ENCODE measurements around the gene FHIT.

Gene FHIT

GRCh38 chr3:60047426-60048200 lies 1203.6 kb downstream of the FHIT start:
- DNase-seq (ENCODE audit: low read depth) = no peak

GRCh38 chr3:60046210-60046609 lies 1205.0 kb downstream of the FHIT start:
- DNase-seq (ENCODE audit: low read depth) = no peak

GRCh38 chr3:60045686-60046085 lies 1205.6 kb downstream of the FHIT start:
- no peak for DNase-seq (ENCODE audit: low read depth)

- DNase-seq (ENCODE audit: low read depth) = no peak
These were observed 1214.4 kb downstream of the FHIT start for GRCh38 chr3:60036803-60037202.

- no peak for DNase-seq (ENCODE audit: low read depth)
These were observed 1217.3 kb downstream of the FHIT start for GRCh38 chr3:60033901-60034453.

- DNase-seq (ENCODE audit: low read depth) = no peak
These were observed 1220.3 kb downstream of the FHIT start for GRCh38 chr3:60030982-60031381.

- DNase-seq (ENCODE audit: low read depth) = no peak
These were observed 1223.0 kb downstream of the FHIT start for GRCh38 chr3:60028233-60028632.

- no peak for DNase-seq (ENCODE audit: low read depth)
These were observed 1223.9 kb downstream of the FHIT start for GRCh38 chr3:60027335-60027734.

GRCh38 chr3:60025096-60026050 lies 1225.9 kb downstream of the FHIT start:
- no peak for DNase-seq (ENCODE audit: low read depth)

- no peak for DNase-seq (ENCODE audit: low read depth)
These were observed 1226.9 kb downstream of the FHIT start for GRCh38 chr3:60024400-60024799.

- no peak for DNase-seq (ENCODE audit: low read depth)
These were observed 1228.1 kb downstream of the FHIT start for GRCh38 chr3:60023189-60023588.

GRCh38 chr3:60017631-60018030 lies 1233.6 kb downstream of the FHIT start:
- peak; percentile 11 for DNase-seq (ENCODE audit: low read depth)

GRCh38 chr3:60015032-60015705 lies 1236.1 kb downstream of the FHIT start:
- no peak for DNase-seq (ENCODE audit: low read depth)

GRCh38 chr3:60013241-60013640 lies 1238.0 kb downstream of the FHIT start:
- no peak for DNase-seq (ENCODE audit: low read depth)

GRCh38 chr3:60011218-60011617 lies 1240.0 kb downstream of the FHIT start:
- no peak for DNase-seq (ENCODE audit: low read depth)

GRCh38 chr3:60010781-60011180 lies 1240.5 kb downstream of the FHIT start:
- peak; percentile 30 for DNase-seq (ENCODE audit: low read depth)

GRCh38 chr3:60009931-60010478 lies 1241.2 kb downstream of the FHIT start:
- DNase-seq (ENCODE audit: low read depth) = no peak

GRCh38 chr3:60001369-60001768 lies 1249.9 kb downstream of the FHIT start:
- no peak for DNase-seq (ENCODE audit: low read depth)

- no peak for DNase-seq (ENCODE audit: low read depth)
These were observed 1250.7 kb downstream of the FHIT start for GRCh38 chr3:60000311-60001105.

GRCh38 chr3:59998058-59998457 lies 1253.2 kb downstream of the FHIT start:
- DNase-seq (ENCODE audit: low read depth) = no peak

- no peak for DNase-seq (ENCODE audit: low read depth)
These were observed 1253.7 kb downstream of the FHIT start for GRCh38 chr3:59997583-59997982.
